Activated CD4-positive, alpha-beta T cell treated with anti-CD3 and anti-CD28 coated beads, Interleukin-2, Interleukin-6, amounts not matched to agents 100 ng/mL and 50 ng/mL, durations not matched to agents 16 hours and 8 hours (primary cell): ENCODE data around the gene CXCL16.
A peak's percentile ranks its signal among the peaks of the same experiment; 100 is the strongest.

Experiments used
- DNase-seq: peaks from one replicate; pipeline ENCODE4 v3.0.0-alpha.2; 2020

Gene CXCL16

DNA sequence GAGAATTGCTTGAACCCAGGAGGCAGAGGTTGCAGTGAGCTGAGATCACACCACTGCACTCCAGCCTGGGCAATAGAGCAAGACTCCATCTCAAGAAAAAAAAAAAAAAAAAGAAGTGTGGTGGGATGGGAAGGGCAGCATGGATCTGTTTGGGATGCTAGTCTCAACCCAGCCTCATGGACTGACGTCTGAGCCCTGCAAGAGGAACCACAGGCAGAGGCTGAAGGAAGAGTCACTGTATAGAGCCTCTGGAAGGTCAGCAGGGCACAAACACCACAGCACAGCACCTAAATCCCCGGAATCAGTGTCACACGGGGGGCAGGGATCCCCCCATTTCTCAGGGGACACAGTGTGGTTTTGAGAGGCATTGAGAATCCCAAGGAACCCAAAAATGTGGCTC, 10.9 kb upstream of the CXCL16 start:
- DNase-seq = no peak

DNA sequence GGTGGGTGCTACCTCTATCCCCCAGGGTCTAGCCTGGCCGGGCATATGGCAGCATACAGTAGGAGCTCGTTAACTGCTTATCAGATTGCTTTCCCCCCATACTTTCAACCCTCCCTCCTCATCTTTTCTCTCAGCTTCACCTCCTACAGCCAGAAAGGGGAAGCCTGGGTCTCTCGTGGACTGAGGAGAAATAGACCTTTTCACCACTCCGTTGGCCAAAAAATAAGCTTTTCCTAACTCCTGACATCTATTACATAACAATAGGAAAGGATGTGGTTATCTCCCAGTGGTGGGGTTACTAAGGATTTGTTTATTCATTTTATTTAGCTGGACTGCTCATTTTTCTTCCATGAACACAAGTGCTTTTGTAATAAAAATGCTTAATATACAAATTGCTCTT, 9.0 kb upstream of the CXCL16 start:
- no peak for DNase-seq

DNA sequence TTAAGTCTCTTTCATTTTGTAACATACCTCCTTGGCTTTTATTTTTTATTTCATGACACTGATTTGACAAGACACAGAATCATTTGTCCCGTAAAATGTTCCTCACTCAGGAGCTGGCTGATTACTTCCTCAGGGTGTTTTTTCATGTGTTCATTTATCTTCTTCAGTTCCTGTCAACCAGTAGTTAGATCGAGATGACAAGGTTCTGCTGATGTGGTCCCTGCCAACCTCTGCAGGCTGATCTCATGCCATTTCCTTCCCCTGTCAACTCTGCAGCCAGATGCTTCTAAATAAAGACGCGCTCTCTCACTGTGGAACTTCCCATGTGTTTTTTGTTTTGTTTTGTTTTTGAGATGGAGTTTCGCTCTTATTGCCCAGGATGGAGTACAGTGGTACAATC, 8.1 kb upstream of the CXCL16 start:
- DNase-seq = peak; percentile 63

DNA sequence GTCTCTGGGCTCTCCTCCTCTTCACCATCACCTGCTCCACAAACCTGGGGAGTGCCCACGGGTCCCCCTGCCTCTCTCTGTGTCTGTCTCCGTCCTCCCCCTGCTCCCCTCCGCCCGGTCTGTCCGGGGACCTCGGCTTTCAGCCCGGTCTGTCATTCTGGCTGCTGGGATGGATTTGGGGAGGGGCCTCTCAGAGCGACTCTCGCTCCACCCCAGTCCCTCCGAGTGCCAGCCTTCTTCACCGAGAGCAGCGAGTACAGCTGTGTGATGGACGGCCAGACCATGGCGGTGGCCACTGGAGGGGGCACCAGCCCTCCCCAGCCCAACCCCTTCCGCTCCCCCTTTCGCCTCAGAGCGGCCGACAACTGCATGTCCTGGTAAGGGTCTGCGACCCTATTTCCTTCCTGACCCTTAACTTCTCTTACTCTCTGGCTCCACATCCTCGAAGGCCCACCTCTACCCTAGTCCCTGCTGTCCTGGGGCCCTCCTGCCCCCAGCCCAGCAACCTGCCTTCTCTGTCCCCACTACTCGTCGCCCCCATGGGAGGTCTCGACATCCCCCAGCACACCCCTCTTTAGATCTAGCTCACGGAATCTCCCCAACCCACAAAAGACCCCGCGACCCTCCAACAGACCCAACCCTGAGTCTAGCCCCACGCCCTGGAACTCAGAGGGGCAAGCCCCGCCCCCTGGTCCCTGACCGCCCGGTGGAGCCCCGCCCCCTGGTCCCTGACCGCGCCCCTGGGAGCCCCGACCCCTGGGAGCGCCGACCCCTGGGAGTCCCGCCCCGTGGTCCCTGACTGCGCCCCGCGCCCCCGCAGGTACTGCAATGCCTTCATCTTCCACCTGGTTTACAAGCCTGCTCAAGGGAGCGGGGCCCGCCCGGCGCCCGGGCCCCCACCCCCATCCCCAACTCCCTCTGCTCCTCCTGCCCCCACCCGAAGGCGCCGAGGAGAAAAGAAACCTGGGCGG, 5.6 kb upstream of the CXCL16 start:
- no peak for DNase-seq

DNA sequence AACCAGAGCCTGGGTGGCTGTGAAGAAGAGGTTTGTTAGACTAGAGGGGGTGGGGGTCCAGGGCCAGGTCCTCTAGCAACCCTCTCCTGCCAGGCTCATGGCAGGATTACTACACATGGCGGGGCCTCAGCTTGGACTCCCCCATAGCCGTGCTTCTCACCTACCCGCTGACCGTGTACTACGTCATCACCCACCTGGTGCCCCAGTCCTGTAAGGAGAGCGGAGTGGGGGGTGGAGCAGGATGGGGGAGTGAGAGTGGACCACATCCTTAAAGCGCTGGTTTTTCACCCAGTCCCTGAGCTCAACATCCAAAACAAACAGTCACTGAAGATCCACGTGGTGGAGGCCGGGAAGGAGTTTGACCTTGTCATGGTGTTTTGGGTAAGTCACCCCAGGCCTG, 4.2 kb upstream of the CXCL16 start:
- no peak for DNase-seq

DNA sequence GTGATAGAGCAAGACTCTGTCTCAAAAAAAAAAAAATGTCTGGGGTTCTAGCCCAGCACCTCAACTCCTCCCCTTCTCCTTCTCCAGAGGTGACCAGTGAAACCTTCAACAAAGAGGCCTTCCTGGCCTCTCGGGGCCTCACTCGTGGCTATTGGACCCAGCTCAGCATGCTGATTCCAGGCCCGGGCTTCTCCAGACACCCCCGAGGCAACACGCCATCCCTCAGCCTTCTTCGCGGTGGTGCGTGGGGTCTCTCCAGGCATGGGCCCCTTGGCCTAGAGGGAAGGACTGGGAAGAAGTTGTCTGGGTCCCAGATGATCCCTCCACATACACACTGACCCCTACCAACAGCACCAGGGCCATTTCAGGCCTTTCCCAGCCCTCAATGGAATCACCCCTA, 3.5 kb upstream of the CXCL16 start:
- DNase-seq = no peak

DNA sequence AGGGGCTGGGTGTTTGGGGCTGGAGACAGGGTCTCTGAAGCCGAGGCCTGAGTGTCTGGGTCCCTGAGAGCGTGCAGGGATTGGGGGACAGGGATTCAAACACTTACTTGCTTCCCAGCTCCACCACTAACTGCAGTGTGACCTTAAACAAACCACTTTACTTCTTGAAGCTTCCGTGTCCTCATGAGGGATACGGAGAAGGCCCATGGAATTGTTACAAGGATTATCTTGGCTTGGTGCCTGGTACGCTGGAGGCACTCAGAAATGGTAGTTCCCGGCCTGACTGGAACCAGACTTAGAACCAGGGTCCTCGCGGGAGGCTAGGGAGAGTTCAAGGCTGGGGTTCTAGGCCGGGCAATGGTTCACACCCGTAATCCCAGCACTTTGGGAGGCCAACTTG, 2.9 kb upstream of the CXCL16 start:
- no peak for DNase-seq

DNA sequence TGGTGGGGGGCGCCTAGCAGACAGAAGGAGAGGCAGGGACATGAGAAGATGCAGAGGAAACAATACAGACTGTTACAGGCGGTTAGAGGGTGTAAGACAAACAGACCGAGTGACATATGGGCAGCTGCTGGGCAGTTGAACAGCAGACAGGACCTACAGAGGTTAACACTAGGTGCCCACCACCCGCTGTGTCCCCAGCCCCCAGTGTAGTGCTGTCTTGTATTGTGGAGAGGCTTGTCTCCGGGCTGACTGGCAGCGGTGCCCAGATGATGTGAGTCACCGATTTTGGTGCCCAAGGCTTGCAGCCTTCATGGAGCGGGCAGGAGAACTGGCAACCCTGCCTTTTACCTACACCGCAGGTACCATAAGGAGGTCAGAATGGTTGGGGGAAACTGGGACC, 2.4 kb upstream of the CXCL16 start:
- no peak for DNase-seq

DNA sequence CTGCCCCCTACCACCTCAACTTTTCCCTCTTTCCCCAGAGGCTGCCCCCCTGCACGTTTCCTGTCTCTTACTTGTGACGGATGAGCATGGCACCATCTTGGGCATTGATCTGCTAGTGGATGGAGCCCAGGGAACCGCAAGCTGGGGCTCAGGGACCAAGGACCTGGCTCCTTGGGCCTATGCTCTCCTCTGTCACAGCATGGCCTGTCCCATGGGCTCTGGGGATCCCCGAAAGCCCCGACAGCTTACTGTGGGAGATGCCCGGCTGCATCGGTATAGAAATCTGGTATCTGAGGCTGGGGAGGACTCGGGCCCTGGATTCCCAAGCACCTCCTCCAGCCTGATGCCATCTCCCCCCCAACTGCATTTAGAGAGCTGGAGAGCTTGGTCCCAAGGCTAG, 1.8 kb upstream of the CXCL16 start:
- DNase-seq = no peak

DNA sequence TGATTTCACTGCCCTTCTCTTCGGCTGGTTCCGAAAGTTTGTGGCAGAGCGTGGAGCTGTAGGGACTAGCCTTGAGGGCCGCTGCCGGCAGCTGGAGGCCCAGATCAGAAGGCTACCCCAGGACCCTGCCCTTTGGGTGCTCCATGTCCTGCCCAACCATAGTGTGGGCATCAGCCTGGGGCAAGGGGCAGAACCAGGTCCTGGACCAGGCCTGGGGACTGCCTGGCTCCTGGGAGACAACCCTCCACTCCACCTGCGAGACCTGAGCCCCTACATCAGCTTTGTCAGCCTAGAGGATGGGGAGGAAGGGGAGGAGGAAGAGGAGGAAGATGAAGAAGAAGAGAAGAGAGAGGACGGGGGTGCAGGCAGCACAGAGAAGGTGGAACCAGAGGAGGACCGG, 856 bp upstream of the CXCL16 start:
- DNase-seq = no peak

DNA sequence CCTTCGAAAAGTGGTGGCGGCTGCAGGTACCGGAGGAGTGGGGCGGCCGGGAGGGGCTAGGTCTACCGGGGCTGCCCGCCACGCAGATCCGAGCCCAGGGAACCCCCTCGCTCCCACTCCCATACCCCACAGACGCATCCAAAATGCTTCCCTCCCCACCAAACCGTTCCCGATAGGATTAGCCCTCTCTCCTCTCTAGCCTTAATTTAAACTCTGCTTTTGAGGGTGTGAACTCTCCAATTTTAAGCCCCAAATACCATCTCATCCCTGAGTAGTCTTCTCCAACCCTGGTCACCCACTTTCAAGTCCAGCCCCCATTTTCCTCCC, 260 bp upstream of the CXCL16 start:
- DNase-seq = no peak

DNA sequence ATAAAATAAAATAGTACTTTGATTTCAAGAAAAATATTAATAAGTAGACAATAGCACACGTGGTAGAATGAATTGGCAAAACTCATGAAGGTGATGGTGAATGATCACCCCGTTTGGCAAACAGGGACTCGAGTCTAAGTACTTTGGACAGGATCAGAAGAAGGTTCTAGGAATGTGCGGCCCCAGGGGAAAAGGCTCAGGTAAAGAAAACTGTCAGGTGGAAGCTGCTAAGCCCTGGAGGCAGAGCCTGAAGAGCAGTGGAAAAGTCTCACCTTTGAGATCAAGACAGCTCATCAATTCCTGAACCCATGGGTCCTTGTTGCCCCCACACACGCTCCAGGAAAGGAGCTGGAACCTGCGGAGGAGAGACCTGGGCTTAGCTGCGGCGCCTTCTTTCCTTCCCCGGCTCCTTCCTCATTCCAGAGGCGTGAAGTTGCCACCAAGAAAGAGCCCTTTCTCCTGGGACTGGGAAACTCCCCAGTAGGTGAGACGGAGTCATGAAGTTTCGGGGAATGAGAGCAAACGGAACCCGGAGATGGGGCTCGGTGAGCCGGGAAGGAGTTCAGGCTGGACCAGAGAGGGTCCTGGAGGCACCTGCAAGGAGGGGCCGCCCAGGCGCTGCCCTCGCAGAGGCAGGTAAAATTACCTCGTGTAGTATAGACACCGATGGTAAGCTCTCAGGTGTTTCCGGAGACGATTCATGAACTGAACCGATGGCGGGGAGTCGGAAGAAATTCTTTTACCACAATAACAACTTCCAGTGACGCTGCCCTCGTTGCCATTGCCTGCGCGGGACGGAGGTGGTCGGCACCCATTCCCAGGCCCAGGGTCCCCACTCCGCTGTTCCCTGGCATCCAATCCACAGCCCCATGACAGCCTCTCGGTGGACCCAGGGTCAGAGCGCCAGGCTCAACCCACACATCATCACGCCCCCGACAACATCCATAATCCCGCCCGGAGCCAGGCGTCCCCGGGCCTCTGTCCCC, 1.3 kb downstream of the CXCL16 start:
- DNase-seq = no peak

DNA sequence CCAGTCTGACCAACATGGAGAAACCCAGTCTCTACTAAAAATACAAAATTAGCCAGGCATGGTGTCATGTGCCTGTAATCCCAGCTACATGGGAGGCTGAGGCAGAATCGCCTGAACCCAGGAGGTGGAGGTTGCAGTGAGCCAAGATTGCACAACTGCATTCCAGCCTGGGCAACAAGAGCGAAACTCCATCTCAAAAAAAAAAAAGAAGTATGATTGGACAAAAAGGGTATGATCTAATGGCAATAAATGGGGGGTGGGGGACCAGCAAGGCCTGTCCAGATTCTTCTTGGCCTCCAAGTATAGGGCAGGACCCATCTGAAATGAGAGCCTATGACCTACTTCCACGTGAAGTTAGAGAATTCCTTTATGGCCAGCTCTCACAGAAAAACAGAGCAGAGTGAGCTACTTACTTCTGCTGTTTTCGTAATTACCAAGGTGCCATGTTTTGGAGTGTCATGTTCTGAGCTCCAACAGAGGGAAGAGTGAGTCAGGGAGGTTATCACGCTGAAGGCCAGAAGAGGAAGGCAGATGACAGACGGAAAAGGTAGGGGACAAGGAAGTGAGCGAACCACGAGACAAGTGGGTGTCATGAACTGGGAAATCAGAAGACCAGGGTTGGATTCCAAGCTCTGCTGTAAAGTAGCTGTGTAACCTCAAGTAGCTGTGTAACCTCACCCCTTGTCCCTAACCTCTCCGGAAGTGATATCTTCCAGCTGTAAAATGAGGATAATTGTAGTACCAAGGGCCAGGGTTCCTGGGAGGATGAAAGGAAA, 3.7 kb downstream of the CXCL16 start:
- no peak for DNase-seq

DNA sequence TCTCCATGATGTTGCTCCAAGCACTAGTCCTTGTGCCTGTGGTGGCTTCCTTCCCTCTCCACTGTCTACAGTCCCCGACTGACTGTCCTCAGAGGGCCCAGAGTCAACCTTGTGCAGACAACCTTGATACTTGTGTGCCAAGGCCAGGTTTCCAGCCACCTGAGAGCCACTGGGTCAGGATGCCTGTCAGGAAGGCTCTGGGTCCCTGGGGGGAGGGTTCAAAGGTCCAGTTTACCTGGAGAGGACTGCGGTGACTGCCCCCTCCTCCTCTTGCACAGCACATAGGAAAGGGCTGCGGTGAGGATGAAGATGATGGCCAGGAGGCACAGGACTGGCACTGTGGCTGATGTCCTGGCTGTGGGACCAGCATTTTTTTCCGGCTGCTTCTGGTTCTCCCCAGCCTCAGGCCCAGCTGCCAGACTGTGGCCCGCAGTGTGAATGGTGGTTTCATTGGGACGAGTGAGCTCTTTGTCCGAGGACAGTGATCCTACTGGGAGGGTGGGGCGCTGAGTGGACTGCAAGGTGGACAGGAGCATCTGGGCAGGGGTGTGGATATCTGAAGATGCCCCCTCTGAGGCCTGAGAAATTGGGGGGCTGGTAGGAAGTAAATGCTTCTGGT, 4.8 kb downstream of the CXCL16 start:
- DNase-seq = no peak

DNA sequence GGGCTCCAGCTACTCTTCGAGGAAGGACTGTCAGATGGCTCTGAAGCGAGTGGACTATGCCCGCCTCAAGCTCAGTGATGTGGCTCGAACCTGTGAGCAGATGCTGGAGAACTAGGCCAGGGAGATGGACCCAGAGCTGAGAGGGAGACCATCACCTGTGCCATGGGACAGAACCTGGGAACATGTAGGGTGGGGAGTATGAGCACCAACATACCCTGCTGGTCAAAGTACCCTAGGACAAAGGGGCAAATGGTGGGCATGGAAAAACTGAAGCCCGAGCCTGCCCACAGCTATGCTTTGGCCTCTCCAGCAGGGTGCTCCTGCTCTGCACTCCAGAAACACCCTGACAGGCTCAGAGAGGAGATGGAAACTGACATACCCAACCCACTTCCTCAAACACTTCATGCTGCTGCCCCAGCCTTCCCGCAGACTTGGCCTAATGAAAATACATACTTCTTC, 6.6 kb downstream of the CXCL16 start:
- DNase-seq = peak; percentile 35

DNA sequence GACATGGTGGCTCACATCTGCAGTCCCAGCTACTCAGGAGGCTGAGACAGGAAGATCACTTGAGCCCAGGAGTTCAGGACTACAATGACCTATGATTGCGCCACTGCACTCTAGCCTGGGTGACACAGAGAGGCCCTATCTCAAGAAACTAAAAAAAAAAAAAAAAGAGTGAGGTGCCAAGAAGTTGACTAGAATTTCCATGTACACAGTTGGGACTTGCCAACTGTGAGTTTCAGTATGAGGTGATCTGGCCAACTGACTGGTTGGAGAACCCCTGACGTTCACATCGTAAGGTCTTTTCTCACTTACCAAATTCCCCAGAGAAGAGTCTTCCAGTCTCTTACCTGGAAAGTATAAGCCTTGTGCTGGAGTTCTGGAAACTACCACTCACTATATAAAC, 11.6 kb downstream of the CXCL16 start:
- peak; percentile 78 for DNase-seq

DNA sequence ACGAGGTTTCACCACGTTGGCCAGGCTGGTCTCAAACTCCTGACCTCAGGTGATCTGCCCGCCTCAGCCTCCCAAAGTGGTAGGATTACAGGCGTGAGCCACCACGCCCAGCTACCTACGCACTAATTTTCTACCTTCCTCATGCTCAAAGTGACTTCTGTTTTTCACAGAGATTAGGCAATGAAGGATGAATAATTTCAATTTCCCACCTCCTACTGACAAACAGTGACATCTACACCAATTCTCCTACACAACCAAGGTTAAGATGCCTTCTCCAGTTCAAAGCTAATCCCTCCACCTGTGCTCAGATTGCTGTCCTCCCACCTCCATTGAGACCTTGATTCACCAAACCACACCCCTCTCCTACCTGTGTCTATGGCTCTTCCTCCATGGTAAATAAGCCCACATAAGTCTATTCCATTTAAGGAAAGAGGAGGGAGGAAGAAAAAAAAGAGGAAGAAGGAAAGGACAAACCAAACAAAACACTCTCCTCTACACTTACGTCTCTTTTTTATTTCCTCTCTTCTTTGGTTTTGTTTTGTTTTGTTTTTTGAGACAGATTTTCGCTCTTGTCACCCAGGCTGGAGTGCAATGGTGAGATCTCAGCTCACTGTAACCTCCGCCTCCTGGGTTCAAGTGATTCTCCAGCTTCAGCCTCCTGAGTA, 13.9 kb downstream of the CXCL16 start:
- DNase-seq = no peak

DNA sequence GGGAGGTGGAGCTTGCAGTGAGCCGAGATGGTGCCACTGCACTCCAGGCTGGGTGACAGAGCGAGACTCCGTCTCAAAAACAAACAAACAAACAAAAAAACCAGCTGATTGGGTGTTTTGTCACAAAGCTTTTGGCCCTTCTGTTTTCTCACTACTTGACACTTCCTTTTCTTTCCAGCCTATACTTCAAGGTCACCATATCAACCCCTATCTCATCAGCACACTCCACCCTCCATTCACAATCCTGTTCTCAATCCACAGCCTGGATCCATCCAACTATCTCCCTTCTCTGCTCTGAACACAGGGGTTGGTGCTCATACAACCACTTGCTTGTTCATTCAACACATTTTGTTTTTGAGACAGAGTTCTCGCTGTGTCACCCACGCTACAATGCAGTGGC, 15.1 kb downstream of the CXCL16 start:
- DNase-seq = no peak

DNA sequence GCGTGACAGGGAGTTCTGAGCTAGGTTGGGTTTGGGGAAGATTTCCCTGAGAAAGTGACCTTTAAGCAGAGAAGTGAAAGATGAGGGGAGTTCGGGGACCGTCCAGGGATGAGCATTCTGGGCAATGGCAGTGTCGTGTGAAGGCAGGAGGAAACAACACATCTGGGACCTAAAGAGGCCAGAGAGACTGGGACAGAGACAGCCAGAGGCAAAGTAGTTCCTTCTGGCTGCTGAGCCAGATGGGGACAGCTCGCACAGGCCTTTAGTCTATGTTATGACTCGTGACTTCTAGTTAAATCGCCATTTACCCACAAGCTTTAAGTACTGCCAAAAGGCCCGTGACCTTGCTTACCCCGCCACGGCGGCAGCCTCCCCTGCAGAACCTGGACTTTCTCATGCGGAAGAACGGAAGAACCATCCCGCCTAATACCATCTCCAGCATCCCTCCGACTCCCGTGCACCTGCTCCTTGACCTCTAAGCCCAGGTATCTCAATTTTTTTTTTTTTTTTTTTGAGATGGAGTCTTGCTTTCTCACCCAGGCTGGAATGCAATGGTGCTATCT, 17.0 kb downstream of the CXCL16 start:
- DNase-seq = no peak

DNA sequence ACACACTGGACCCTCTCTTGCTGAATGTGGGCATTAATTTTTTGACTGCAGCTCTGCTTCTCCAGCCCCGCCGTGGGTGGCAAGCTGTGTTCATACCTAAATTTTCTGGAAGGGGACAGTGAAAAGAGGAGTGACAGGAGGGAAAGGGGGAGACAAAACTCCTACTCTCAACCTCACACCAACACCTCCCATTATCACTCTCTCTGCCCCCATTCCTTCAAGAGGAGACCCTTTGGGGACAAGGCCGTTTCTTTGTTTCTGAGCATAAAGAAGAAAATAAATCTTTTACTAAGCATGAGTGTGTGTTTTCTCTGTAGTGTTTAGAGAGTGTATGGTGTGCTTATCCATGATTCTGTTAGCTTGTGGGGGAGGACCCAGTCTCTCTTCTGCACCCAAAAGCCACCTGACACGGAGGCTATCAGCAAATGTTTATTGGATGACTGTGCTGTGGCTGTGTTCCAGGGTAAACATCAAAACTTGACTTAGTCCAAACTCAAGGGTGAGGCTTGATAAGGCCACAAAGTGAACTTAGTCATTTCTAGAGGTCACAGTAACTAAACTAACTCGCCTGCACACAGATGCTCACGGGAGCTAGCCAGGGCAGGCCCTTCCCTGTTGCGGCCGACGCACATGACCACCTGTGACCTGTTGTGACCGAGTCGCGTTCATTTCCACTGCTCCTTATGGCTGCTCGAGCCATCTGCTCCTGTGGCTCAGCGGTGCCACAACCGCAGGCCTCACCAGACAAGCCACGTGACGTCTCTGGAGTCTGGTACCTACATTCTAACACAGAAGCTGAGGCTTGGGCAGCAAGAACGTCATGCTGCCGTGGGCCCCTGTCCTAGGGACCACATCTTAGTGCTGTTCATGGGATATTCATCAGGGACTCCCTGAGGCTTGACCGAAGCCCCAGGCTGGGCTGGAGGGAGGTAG, 18.3 kb downstream of the CXCL16 start:
- peak; percentile 32 for DNase-seq
